Activated CD8-positive, alpha-beta memory T cell treated with anti-CD3 and anti-CD28 coated beads for 48 hours (primary cell): ENCODE data around the gene GOLGA3.
A peak's percentile ranks its signal among the peaks of the same experiment; 100 is the strongest.
"Not testable (repeated sequence)": the region's sequence is repeated elsewhere in the genome, so short reads cannot be mapped to it uniquely, and the experiment has no call there.

ENCODE experiments used
- DNase-seq, 3 experiments: peaks; one replicate each; pipeline ENCODE4 v3.0.0-alpha.2; 2020; ENCODE audit warnings: low read depth in 2 of 3, low spot score in 2 of 3

GOLGA3 gene

DNA sequence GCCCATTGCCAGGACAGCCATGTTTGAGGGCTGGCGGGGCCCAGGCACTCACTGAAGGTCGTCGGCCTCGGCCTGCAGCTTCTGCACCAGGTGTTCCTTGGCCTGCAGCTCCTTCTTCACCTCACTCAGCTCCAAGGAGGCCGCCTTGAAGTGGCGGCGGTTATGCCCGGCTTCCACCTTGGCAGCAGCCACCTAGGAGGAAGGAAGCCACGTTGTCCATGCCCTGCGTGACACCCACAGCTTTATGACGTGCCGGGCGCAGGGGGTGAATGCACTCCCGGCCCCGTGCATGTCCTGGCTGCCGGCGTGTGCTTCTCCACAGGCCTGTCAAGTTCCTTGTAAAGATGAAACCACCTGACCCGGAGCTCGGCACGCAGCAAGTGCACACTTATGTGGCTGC, 51.1 kb downstream of the GOLGA3 start:
- no peak for DNase-seq

- no peak for DNase-seq
Observed at GRCh38 chr12:132776816-132777568, 51.7 kb downstream of the GOLGA3 start.

DNA sequence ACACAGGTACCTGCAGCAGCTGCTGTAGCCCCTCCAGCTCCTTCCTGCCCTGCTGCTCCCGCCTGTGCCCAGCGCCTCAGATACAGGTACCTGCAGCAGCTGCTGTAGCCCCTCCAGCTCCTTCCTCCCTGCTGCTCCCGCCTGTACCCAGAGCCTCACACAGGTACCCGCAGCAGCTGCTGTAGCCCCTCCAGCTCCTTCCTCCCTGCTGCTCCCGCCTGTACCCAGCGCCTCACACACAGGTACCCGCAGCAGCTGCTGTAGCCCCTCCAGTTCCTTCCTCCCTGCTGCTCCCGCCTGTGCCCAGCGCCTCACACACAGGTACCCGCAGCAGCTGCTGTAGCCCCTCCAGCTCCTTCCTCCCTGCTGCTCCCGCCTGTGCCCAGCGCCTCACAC, 52.4 kb downstream of the GOLGA3 start:
- not testable (repeated sequence) for DNase-seq

- DNase-seq = no peak
Observed at GRCh38 chr12:132775502-132776229, 53.0 kb downstream of the GOLGA3 start.

GRCh38 chr12:132774646-132775275, 53.9 kb downstream of the GOLGA3 start:
- no peak for DNase-seq

DNA sequence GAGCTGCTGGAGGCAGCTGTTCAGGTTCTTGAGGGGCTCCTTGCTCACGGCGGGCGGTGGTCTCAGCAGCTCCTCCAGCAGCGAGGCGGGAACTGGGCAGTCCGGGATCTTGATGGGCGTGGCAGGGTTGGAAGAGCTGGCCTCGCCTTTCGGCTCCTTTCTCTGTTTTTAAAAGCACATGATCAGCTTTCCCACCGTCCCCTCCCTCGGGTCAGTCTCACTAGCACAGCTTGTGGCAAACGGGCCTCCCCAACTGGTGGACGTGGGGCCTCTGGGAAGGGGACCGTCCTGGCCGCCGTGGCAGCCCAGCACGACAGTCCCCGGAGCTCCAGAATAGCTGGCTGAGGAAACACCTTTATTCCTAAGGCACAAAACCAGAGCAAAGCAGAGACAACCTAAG, 54.5 kb downstream of the GOLGA3 start:
- no peak for DNase-seq

- no peak for DNase-seq
Observed at GRCh38 chr12:132773077-132773955, 55.4 kb downstream of the GOLGA3 start.

- DNase-seq = no peak
Observed at GRCh38 chr12:132772606-132773005, 56.1 kb downstream of the GOLGA3 start.

- DNase-seq = no peak
Observed at GRCh38 chr12:132771126-132771838, 57.4 kb downstream of the GOLGA3 start.

DNA sequence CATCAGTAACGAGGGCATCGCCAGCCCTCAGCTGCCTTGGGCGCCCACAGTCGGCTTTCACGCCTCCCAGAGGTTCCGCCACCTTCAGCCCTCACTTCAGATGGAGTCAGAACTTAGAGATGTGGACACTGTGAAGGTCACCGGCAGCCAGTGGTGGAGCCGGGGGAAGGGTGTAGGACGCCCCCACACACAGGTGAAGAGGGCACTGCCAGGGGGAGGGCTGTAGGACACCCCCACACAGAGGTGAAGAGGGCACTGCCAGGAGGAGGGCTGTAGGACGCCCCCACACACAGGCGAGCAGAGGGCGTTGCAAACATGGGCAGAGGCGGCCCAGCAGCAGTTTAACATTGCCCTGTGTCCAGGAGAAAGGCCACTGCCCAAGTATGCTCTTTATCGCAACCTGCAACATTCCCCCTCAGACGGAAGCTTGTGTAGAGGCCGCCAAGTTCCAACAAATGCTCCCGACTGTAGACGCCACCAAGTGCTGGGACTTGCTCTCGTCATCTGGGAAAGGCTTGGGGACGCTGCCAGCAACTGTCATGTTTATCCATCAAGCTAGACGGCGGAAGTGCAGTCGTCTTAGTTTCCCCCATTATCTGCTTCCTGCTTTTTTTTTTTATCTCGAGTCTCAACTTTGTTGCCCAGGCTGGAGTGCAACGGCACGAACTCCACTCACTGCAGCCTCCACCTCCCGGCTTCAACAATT, 62.1 kb downstream of the GOLGA3 start:
- no peak for DNase-seq

- DNase-seq = no peak
Observed at GRCh38 chr12:132765361-132765760, 63.3 kb downstream of the GOLGA3 start.

GRCh38 chr12:132764231-132764630, 64.4 kb downstream of the GOLGA3 start:
- DNase-seq = no peak

DNA sequence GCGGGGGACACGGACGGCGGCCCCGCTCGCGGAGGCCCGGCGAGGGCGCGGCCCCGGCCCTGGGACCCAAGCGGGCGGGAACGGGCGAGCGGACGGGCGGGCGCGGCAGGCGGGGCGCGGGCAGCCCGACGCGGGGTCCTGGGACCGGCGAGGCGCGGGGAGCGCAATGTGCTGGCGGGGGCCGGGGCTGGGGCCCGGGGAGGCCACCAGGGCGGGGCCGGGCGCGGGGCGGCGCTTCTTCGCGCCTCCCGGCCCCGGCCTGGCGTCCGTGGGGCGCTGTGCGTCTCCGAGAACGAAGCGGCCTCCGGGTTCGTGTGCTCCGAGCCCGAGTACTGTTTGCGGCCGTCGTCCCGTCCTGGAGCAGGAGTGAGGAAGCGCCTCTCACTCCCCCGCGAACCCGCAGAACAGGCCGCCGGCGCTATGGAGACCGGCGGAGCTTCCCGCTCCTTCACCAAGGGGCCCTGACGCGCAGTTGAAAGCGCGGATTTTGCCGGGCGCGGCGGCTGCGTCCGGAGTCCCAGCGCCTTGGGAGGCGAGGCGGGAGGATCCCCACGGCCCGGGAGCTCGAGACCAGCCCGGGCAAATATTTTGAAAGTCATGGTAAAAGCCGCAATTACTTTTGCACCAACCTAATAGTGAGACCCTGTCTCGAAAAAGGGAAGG, 66.6 kb downstream of the GOLGA3 start:
- peak; percentile 59 to 68 (median 61) for DNase-seq

- peak; percentile 54 to 62 (median 58) for DNase-seq
Observed at GRCh38 chr12:132761032-132761920, 67.4 kb downstream of the GOLGA3 start, which contains the start of gene ANKLE2. Gene ANKLE2, minus strand, starts transcription at chr12:132761832. Its CDS starts 34 bp downstream, at chr12:132761798.

DNA sequence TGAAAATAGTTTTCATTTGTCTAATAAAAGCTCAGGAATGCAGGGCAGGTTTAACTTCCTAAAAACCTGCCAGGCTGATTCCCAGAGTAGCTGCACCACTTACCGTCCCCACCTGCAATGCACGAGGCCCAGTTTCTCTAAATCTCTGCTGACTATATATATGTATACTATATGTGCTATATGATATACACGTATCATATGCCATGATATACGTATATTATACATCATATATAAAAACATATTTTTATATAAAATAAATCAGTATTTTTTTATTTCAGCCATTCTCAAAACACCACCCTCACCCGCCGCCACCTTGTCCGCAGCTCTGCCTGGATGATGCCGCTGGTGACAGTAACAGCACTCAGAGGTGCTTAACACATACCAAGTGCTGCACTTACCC, 69.3 kb downstream of the GOLGA3 start:
- no peak for DNase-seq

DNA sequence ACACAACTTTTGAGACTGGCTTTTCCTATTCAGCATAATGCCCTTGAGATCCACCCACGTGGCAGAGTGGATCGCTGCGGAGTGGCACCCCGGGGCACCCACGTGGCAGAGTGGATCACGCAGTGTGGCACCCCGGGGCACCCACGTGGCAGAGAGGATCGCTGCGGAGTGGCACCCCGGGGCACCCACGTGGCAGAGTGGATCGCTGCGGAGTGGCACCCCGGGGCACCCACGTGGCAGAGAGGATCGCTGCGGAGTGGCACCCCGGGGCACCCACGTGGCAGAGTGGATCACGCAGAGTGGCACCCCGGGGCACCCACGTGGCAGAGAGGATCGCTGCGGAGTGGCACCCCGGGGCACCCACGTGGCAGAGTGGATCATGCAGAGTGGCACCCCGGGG, 69.8 kb downstream of the GOLGA3 start:
- not testable (repeated sequence) for DNase-seq

DNA sequence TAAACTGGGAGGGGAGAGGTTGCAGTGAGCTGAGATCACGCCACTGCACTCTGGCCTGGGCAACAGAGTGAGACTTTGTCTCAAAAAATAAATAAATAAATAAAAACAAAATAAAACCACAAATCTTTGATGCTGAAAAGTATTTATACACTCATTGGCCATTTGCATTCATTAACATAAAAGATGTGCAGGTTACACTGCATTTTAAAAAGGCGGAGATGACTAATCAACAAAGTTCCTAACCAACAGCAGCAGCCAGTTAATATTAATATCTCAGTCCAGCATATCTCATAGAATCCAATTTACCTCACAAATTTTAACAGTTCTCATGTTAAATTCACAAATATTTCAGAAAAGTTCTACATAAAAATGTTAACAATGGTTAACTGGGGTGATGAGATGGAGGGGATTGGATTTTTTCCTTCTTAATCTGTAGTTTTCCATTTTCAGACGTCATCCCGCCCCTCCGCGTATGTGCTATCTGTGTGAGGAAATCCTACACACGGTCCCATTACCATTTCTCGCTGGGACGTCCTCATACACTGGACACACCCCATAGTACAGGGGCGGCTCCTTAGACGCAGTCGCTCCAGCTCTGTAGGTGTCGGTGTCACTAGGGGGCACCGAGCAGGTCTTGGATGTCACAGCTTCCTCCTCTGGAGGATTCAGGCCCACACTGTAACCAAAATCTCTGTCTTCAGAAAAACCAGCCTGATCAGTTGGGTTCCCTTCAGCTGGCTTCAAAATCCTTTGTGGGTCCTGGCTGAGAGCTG, 74.3 kb downstream of the GOLGA3 start:
- DNase-seq = no peak
